ENCODE measurements around the gene SLC25A21.

SLC25A21 gene

DNA sequence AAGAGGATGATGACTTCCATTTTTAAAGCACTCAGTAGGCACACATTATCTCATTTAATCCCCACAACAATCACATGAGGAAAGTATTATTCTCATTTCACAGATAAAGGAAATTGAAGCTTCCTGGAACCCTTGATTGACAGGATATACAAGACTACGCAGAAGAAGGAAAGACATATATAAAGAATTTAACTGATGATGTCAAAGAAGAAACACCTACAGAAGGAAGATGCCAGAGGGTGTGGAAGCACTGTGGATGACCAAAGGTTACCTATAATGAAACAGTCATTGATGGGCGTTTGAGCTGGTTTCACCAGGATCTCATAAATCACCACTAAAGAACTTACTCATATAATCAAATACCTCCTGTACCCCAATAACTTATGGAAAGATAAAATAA is 197.4 kb downstream of the SLC25A21 start:
- TF ChIP-seq, protein P1, sequence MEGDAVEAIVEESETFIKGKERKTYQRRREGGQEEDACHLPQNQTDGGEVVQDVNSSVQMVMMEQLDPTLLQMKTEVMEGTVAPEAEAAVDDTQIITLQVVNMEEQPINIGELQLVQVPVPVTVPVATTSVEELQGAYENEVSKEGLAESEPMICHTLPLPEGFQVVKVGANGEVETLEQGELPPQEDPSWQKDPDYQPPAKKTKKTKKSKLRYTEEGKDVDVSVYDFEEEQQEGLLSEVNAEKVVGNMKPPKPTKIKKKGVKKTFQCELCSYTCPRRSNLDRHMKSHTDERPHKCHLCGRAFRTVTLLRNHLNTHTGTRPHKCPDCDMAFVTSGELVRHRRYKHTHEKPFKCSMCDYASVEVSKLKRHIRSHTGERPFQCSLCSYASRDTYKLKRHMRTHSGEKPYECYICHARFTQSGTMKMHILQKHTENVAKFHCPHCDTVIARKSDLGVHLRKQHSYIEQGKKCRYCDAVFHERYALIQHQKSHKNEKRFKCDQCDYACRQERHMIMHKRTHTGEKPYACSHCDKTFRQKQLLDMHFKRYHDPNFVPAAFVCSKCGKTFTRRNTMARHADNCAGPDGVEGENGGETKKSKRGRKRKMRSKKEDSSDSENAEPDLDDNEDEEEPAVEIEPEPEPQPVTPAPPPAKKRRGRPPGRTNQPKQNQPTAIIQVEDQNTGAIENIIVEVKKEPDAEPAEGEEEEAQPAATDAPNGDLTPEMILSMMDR (conservative IDR thresholded peaks at IDR 0.05; ENCODE audit: low read depth, low read length): no peak
- no peak overlapping the region for H3K4me3 ChIP-seq (ENCODE audit: low read length)
- no peak for DNase-seq (ENCODE audit: low read depth)

DNA sequence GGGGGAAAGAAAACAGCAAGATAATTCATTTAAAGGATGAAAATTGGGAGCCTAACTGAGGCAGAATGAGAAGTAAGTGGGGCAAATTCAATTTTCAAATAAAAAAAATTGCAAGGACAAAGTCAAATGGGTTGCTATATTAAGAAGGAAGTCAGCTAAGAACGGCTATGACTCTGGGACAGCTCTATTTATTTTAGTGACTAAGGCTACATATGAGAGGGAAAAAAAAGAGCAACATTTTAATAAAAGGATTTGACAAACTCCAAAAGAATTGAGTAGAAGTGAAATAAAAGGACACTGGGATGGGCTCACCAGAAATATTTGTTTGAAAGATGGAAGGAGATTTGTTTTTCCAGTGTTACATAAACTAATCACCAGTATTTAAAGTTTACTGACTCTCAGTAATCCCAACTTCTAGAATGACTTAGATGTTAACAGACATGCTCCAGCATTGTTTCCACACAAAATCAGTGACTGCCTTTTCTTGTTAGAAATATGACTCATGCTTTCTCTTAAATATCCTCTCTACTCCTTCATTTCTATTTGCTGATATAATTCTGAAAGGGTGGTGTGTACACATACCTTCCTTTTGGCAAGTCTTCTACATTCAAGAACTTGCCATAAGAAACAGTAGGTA is 198.5 kb downstream of the SLC25A21 start:
- peak; percentile 40 for DNase-seq (ENCODE audit: low read depth)
- TF ChIP-seq, protein P1 (conservative IDR thresholded peaks at IDR 0.05; ENCODE audit: low read depth, low read length): no peak
- no peak overlapping the region for H3K4me3 ChIP-seq (ENCODE audit: low read length)

DNA sequence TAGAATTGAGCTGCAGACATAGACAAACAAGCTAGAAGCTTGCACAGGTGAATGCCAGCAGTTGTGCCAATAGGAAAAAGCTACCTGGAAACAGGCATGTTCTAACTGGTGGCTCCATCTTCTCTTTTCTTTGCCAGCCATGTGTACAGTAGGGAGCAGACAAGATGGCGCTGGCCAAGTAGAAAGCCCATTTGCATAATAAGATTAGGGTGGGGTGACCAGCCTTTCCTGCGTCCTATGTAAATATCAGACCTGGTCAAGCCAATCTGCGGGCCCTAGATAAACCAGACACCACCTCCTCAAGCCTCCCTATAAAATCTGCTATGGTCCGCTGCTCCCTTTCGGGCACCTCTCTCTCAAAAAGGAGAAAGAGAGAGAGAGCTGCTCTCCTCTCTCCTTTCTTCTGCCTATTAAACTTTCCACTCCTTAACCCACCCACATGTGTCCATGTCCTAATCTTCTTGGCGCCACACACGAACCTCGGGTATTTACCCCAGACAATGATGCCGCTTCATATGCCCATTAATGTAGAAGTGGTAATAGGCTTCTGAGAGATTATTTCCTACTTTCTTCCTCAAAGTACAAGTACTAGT is 201.0 kb downstream of the SLC25A21 start:
- H3K4me3 ChIP-seq (ENCODE audit: low read length): no peak overlapping the region
- no peak for DNase-seq (ENCODE audit: low read depth)
- TF ChIP-seq, protein P1 (conservative IDR thresholded peaks at IDR 0.05; ENCODE audit: low read depth, low read length): no peak

DNA sequence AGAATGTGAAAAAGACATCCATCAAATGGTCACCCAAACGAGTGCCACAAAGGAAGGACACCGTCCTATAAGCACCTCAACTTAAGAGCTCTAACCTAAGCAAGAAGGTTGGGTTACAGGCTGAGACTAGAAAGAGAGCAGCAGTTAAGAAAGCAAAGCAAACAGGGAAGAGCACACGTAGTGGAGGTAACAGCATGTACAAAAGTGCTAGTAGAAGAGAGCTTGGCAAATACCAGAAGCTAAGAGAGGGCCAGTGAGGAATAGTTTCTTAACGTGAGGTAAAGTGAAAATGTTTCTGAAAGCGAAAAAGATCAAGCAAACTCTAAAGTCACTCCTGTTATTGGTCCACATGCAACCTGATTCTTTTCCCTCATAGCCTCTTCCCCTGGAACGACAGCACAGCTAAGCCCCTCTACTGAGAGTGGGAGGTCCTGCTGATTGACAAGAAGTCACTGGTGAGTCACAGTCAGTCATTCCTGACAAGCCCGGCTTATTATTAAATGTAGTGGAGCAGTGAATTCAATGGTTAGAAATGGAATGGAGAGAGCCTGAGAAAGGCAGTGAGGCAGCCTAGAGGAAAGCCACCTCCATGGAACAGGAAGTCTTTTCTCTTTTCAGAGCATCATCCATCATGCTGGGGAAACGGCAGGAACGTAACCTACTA is 204.4 kb downstream of the SLC25A21 start:
- H3K4me3 ChIP-seq (ENCODE audit: low read length): no peak overlapping the region
- no peak for DNase-seq (ENCODE audit: low read depth)
- TF ChIP-seq, protein P1 (conservative IDR thresholded peaks at IDR 0.05; ENCODE audit: low read depth, low read length): no peak

DNA sequence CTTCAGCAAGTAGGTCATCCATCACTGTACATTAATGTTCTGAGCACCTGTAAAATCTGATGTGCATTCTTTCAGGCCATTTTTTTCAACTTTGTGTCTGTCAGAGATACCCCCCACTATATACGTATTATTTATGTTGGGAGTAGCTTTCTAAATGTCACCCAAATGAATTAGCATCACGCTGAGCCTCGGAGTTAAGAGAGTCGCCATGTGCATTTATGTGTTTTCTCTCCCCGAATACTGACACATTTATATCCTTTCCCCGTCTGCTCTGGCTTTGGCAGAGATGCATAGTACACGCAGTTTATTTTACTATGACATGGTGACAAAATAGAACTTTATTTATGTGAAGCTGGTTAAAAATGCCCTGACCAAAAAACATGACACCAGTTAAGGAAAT is 216.4 kb downstream of the SLC25A21 start:
- TF ChIP-seq, protein P1 (conservative IDR thresholded peaks at IDR 0.05; ENCODE audit: low read depth, low read length): no peak
- no peak overlapping the region for H3K4me3 ChIP-seq (ENCODE audit: low read length)
- no peak for DNase-seq (ENCODE audit: low read depth)

DNA sequence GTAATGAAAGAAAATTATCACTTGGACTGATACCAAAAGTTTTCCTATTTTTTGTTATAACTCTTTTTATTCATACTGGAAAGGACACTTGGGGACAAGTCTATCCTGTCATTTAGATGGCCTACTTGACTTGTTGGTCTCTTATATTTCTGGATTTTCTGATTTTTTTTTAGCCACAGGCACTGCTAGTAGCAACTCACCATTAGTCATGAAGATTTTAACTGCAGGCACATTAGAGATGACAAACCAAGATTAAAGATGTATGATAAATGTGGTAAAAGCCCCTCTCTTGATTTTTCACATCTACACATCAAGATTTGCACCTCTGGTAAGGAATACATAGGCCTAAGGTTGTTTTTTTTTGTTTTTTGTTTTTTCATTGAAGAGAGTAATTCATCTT is 217.0 kb downstream of the SLC25A21 start:
- no peak for DNase-seq (ENCODE audit: low read depth)
- no peak overlapping the region for H3K4me3 ChIP-seq (ENCODE audit: low read length)
- TF ChIP-seq, protein P1 (conservative IDR thresholded peaks at IDR 0.05; ENCODE audit: low read depth, low read length): no peak

DNA sequence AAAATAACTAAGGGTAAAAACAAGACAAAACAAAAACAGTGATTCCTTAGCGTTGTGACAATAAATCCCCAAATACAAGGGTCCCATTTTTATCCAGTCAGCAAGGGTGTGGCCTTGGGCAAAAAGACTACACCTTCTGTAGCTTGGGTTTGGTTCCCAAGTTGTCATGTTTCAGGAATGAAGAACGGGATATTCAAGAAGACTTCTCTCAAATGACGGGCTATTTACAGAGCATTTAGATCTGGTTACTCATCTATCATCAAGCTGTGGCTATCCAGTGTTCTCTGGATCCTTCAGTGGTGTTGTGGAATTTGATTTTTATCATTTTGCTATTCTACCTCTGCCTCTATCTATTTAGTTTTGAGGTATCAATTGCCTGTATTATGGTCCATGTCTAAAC is 219.7 kb downstream of the SLC25A21 start:
- TF ChIP-seq, protein P1 (conservative IDR thresholded peaks at IDR 0.05; ENCODE audit: low read depth, low read length): no peak
- H3K4me3 ChIP-seq (ENCODE audit: low read length): no peak overlapping the region
- no peak for DNase-seq (ENCODE audit: low read depth)
